A673 (cell line): ENCODE measurements around the gene ITM2C.

Experiments
- CTCF ChIP-seq: fragments of 300-800, 200-600 bp; sonication (generic); conservative IDR thresholded peaks from 2 replicates; pipeline ENCODE4 v1.5.1; 2017; ENCODE audit warnings: low read depth, mild to moderate bottlenecking, antibody characterized with exemption, low read length, moderate library complexity, mixed read lengths
- EZH2 ChIP-seq: fragments of 200-600 bp; sonication (generic); IDR thresholded peaks from 2 replicates; pipeline ENCODE4 v1.6.1; 2017; ENCODE audit warnings: borderline replicate concordance, low read depth, mild to moderate bottlenecking, mixed read lengths, antibody characterized with exemption, low read length; ENCODE audit not compliant: poor library complexity, severe bottlenecking

DNA sequence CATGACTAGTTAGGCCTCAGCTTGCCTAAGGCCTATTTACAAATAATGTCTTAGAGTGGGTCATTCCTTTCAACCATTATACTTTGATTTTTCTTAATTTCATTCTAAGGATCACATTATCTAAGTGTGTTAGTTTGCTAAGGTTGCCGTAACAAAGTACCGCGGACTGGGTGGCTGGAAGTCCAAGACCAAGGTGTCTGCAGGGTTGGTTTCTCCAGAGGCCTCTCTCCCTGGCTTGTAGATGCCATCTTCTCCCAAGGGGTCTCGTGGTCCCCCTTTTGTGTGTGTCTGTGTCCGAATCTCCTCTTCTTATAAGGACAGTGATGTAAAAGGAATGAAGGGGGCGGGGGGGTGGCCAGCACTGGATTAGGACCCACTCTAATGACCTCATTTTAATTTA lies 18.4 kb upstream of the ITM2C start:
- TF ChIP-seq EZH2 = no peak
- TF ChIP-seq CTCF = no peak
